Measurements from ENCODE around the gene CTBS. TPM values are rescaled to one million over a fixed set of nuclear protein-coding genes. Genes with fewer than 3 reads are reported as not detected.
"Not testable (repeated sequence)": the region's sequence is repeated elsewhere in the genome, so short reads cannot be mapped to it uniquely, and the experiment has no call there.

The CTBS gene, protein sequence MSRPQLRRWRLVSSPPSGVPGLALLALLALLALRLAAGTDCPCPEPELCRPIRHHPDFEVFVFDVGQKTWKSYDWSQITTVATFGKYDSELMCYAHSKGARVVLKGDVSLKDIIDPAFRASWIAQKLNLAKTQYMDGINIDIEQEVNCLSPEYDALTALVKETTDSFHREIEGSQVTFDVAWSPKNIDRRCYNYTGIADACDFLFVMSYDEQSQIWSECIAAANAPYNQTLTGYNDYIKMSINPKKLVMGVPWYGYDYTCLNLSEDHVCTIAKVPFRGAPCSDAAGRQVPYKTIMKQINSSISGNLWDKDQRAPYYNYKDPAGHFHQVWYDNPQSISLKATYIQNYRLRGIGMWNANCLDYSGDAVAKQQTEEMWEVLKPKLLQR
- polyA plus RNA-seq (ENCODE audit: insufficient read length): 5.8 TPM

DNA sequence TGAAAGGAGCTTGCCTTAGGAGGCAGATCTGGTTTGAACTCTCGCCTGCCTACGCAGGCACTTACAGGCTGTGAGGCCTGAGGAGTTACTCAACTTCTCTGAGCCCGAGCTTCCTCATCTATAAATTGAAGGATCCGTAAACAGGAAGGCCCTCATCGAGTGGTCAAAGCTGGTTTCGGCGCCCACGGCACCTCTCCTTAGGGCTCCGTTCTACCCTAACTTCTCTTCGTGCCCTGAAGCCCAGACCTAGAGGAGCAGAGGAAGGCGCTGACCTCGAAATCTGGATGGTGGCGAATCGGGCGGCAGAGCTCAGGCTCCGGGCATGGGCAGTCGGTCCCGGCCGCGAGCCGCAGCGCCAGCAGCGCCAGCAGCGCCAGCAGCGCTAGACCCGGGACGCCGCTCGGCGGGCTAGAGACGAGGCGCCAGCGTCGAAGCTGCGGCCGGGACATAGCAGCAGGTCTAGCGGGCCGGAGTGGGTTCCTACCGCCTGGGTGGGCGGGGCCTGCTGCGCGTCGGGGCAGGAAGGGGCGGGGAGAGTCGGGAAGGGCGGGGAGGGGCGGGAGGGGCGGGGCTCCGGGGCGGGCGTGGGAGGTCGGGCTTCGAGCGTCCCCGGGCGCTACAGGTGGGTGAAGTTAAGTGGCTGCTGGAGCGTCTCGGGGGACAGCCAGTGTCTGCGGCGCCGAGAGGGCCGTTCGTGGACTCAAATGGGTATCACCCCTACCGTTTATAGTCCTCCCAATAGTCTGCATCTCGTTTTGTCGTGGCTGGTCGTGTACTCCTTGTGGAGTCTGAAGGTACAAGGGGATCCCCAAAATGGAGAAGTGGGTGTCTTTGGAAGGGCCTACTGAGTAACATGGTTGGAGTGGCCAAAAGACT is at the start of gene CTBS:
Gene CTBS, minus strand, starts transcription at position 474 of the 876 bp plus-strand sequence. Its CDS starts 25 bp downstream, at position 449.
- DNase-seq: peak; percentile 88

DNA sequence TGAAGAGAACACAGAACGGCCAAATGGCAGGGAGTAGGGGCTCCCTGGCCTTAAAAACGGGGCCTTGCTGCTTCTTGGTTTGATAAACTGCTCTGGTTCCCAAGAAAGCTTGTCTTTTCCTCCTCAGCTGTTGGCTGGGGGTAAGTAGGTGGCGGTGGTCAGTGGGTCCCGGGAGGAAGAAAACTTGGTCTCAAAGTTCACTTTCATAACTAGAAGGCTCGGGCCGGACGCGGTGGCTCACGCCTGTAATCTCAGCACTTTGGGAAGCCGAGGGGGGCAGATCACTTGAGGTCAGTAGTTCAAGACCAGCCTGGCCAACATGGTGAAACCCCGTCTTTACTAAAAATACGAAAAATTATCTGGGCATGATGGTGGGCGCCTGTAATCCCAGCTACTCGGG is 47.3 kb upstream of the CTBS start:
- no peak for DNase-seq

GRCh38 chr1:84620720-84621313 is 46.6 kb upstream of the CTBS start:
- peak; percentile 76 for DNase-seq

DNA sequence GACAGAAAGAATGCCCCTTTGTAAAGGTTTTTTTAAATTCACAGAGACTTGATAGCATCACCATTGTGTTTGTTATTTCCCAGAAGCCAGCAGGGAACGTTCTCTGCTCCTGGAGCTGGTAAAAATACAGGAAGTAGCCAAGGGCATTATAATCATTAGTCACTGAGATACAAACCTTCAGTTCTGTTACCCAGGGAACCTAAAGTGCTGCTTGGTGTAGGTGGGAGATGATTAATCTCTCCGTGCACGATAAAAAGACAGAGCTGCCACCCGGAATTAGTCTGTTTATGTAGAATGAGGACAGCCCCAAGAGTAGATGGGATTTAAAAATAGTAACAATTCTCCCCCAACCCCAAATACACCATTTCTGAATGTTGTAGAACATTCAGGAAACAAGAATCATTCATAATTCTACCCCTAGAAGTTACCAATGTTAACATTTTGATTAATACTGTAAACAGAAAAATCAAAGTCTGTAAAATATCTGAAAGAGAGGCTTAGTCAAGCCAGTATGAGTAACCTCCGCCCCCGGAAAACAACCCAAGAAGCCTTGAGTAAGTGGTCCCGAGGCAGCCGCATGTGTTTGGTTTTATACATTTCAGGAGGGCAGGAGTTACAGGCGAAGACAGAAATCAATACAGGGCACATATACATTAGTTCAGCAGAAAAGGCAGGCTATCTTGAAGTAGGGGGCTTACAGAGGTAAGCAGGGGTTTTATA is 45.3 kb upstream of the CTBS start:
- no peak for DNase-seq

GRCh38 chr1:84617349-84617748 is 43.1 kb upstream of the CTBS start:
- no peak for DNase-seq

DNA sequence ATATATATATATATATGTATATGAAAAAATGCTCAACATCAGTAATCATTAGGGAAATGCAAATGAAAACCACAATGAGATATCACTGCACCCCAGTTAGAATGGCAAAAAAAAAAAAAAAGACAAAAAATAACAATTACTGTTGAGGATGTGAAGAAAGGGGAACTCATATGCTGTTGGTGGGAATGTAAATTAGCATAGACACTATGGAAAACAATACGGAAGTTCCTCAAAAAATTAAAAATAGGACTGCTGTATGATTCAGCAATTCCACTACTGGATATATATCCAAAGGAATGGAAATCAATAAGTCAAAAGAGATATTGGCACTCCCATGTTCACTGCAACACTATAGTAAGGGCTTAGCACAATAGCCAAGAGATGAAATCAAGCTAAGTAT is 41.5 kb upstream of the CTBS start:
- DNase-seq: no peak

DNA sequence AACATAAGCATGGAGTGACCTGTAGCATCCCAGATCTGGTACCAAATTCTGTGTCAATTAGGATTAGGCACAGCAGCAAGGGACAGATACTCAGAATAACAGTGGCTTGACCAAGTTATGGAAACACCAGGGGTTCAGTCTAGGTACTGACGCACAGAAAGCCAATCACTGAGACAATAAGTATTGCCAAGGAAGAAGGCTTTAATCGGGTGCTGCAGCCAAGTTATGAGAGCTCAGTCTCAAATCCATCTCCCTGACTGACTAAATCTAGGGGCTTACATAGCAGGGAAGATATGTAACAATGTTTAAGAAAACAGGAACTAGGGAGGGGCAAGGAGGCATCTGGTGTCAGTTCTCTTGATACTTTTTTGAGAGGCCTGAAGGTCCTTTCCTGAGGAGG is 39.6 kb upstream of the CTBS start:
- no peak for DNase-seq

DNA sequence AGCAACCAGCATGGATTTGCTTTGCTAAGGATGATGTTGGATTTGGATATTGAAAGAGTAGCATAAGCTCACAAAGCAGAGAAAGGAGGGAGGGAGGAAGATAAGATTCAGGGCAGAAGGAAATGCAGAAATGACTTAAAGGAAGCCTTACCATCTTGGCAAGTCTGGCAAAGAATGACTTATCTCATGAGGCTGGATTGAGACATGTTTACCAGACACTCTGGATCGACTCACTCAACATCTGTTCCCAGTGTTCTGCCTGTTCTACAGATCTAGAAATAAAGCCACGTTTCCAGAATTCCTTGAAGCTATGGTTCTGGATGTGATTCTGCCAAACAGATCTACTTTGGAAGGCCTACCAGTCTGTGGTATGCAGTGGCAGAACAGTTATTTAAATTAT is 38.8 kb upstream of the CTBS start:
- no peak for DNase-seq

DNA sequence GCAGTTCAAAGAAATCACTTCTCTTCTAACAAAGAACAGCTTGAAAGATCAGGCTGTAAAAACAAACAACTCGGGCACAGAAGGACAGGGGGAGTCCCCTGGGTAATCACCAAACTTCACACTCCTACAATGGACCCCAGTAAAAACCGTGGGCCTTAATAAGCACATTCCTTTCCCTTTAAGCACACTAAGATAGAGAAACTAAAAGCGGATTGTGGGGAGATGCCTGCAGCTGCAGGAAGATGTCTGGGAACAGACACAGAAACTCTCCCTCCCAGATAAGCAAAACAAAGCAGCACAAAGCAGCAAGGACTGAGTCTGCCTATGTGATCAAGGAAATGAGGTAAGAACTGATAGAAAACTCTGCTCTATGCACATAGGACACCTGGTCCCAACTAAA is 37.6 kb upstream of the CTBS start:
- DNase-seq: no peak

DNA sequence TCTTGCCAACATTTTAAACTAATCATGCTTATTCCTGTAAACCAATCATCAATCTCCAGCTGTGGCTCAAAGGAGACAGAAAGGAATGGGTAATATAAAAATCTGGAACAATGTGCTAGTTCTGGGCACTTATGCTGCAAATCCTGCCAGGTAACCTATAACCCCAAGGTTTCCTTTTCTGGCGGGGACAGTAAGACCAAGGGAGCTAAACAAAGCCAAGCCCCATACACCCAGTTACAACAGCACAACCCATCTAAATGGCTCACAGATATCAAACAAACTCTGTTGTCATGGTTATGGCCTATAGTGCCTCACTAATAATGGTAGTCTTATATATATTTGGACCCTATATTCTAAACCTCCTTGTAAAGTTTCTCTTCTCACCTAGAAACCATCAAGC is 36.9 kb upstream of the CTBS start:
- DNase-seq: no peak

DNA sequence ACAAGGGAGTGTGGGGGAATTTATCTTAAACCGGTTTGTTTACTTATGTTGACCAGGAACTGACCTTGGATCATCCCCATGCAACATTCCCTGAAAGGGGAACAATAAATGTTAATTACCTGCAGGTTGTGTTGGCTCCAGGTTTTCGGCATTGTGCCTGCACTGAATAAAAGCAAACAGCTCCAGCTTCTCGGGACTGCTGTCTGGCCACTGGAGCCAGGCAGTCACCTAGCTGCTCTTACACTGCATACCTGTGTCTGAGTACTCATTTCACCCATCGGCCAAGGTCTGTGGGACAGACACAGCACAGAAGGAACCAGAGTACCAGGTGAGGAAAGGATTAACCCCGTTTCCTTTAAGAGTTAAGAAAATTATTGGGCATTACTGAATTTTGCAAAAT is 32.7 kb upstream of the CTBS start:
- no peak for DNase-seq

DNA sequence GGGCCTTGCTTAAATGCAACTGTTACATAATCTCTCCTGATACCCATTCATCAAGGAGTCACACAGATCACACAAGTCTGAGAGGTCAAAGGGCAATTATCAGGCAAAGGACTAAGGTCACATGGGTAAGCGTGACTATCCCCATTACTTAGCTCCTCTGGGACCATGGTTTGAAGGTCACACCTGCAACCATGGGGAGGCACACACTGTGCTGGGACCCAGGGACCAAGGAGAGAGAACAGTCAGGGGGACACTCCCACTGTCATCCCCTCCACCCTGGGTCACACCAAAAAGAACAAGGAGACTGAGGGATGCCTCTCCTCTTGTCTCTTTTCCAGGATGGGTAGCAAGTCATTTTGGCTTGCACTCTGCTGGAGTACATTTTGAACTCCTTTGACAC is 30.9 kb upstream of the CTBS start:
- no peak for DNase-seq

GRCh38 chr1:84603941-84604830 is 29.9 kb upstream of the CTBS start:
- DNase-seq: no peak

GRCh38 chr1:84603223-84603622 is 29.0 kb upstream of the CTBS start:
- DNase-seq: no peak

DNA sequence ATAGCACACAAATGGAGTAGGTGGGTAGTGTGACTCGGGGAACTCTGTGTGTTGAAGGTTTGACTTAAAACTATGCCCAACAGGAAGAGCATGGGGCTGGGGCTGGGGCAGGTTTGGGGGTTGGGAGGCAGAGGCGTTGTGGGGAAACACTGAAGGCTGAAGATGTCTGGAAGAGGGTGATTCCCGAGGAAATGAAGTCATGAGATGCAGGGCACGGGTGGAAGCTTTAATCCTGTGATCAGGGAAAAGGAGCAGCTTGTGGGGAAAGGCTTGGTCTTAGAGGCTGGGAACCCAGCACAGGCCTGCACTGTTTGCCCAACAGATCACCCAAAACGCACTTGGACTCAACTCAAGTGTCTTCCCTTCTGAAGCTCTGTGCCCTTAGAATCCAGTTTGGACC is 26.6 kb upstream of the CTBS start:
- DNase-seq: no peak

DNA sequence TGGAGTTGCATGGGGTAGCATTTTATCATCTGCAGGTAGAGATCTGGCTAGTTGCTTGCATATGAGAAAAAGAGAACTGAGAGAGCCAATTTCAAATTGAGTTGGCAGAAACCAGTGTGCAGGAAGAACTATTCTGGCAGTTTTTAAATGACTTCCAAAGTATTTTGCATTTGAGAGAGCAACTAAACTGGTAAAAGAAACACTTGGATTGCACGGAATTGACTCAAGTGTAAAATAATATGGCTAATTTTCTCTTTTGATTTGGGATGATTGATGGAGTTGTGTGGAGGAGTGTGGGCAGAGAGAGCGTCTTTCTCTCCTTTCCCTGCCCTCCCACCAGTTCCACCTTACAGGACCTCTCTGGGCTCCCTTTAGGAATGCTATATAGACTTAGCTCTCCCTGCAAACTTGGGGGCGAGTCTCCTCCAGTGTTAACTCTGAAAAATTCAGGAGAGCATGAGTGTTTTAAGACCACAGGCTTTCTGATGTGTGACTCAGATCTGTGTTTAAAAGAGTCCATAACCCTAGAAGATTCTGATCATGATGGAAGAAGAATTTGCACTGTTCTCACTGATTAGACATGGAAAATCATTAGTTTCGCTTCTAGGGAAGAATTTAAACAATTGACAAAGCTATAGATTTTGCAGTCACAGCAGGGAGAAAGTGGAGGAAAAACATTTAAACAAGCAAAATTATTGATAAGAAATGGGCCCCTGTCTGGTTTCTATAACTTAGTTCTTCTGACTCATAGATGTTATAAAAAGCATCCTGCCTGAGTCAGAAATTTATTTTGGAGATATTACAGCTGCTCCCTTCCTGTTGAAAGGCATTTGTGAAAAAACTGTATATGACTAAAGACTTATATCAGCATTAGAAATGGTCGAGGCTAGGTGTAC is 24.9 kb upstream of the CTBS start:
- no peak for DNase-seq

DNA sequence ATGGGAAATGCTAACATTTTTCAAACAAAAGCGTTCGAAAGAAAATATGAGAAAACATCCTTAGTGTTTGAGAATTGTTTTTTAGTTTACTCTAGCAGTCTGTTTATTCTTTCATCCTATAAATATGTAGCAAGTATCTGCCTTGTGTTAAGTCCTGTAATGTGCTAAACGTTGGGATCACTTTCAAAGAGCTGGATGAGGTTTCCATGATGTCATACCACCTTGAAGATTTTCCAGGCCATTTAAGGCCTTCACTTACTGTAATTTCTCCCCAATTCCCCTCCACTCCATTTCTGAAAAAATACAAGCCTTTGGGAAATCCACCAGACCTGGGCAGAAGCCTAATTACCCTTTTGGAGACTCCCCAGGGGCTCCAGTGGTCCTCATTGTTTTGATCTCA is 24.2 kb upstream of the CTBS start:
- DNase-seq: no peak

- DNase-seq: no peak
Observed at GRCh38 chr1:84597011-84597410, 22.8 kb upstream of the CTBS start.

DNA sequence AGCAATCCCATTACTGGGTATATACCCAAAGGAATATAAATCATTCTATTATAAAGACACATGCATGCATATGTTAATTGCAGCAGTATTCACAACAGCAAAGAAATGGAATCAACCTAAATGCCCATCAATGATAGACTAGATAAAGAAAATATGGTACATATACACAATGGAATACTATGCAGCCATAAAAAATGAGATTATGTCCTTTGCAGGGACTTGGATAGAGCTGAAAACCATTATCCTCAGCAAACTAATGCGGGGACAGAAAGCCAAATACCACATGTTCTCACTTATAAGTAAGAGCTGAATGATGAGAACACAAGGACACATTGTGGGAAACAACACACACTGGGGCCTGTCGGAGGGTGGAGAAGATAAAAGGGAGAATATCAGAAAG is 20.7 kb upstream of the CTBS start:
- not testable (repeated sequence) for DNase-seq

DNA sequence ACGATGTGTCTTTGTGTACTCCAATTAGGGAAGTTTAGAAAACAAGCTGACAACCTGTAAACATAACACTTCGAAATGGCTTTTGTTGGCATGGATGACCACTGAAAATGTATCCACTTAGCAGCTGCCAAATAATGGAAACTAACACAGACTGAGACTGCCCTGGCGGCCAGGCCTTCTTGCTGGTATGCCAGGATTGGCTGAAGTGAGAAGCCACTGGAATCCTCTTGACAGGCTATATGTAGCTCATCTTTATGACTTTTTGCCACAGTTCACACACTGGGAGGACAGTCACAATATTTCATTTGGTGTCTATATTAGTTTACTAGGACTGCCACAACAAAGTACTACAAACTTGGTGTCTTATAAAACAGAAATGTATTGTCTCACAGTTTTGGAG is 12.9 kb upstream of the CTBS start:
- no peak for DNase-seq

DNA sequence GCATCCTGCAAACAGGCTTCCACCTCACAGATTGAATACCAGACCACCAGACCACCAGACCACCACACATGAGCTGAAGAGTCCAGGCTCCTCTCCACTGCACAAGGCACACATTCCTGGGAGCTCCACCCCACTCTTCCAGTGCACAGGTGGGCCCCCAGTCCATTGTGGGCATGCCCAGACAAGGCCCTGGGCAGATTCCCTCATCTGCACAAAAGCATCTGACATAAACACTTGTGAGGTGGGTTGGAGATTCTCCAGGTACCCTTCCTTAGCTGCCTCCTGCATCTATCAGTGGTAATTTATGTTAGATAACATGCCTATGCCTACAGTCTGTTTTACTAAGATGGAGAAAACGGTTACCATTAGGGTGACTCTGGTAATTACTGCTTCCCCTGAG is 11.6 kb upstream of the CTBS start:
- DNase-seq: no peak
